Keratinocyte (primary cell): ENCODE results near the gene CALML5. TPM values are rescaled to one million over a fixed set of nuclear protein-coding genes. Genes with fewer than 3 reads are reported as not detected.

Source experiments
- DNase-seq: peaks from one replicate; pipeline ENCODE4 v3.0.0-alpha.2; 2011; ENCODE audit warnings: low read depth, missing footprints, low spot score
- FAIRE-seq: peaks from 2 replicates; lab custom pipeline; 2011; peaks lifted over from hg19 to GRCh38; lab: Jason Lieb, UNC
- H2AFZ ChIP-seq: 2 replicates; pipeline ENCODE4 v1.6.0; 2012; ENCODE audit warnings: low read length, control low read depth, inconsistent platforms; ENCODE audit not compliant: control insufficient read depth
- H3K27ac ChIP-seq: 2 replicates; pipeline ENCODE4 v1.5.1; 2011; ENCODE audit warnings: low read length; ENCODE audit not compliant: control insufficient read depth, insufficient read depth
- H3K27me3 ChIP-seq: 3 replicates; pipeline ENCODE4 v1.6.0; 2011; ENCODE audit warnings: low read length; ENCODE audit not compliant: control insufficient read depth, insufficient read depth; ENCODE audit errors: extremely low read depth
- H3K36me3 ChIP-seq, 2 experiments: 2 replicates in 1 of 2; 3 replicates in 1 of 2; pipeline ENCODE4 v1.5.1; 2011; ENCODE audit warnings: low read length in 2 of 2, mild to moderate bottlenecking in 1 of 2; ENCODE audit not compliant: control insufficient read depth in 2 of 2, insufficient read depth in 2 of 2; ENCODE audit errors: extremely low read depth in 1 of 2
- H3K4me1 ChIP-seq: 3 replicates; pipeline ENCODE4 v1.5.1; 2011; ENCODE audit warnings: low read length; ENCODE audit not compliant: control insufficient read depth, insufficient read depth; ENCODE audit errors: extremely low read depth
- H3K4me2 ChIP-seq: 3 replicates; pipeline ENCODE4 v1.6.0; 2011; ENCODE audit warnings: low read depth, low read length; ENCODE audit not compliant: control insufficient read depth, insufficient read depth; ENCODE audit errors: extremely low read depth
- H3K4me3 ChIP-seq, 3 experiments: fragments of 200-600 bp in 1 of 3; sonication (generic) in 1 of 3; 2 replicates in 2 of 3; 3 replicates in 1 of 3; pipeline ENCODE4 v1.5.1; 2011 to 2016; ENCODE audit warnings: low read length in 3 of 3, mild to moderate bottlenecking in 3 of 3, control low read depth in 2 of 3, inconsistent platforms in 1 of 3, low read depth in 1 of 3, mixed read lengths in 1 of 3, mixed run types in 1 of 3, moderate library complexity in 1 of 3; ENCODE audit not compliant: control insufficient read depth in 2 of 3, insufficient read depth in 2 of 3; ENCODE audit errors: extremely low read depth in 1 of 3
- H3K79me2 ChIP-seq: 2 replicates; pipeline ENCODE4 v1.6.0; 2012; ENCODE audit warnings: low read length; ENCODE audit not compliant: control insufficient read depth, insufficient read depth
- H3K9ac ChIP-seq: 3 replicates; pipeline ENCODE4 v1.6.0; 2011; ENCODE audit warnings: low read length; ENCODE audit not compliant: control insufficient read depth, insufficient read depth; ENCODE audit errors: extremely low read depth
- H3K9me1 ChIP-seq: 3 replicates; pipeline ENCODE4 v1.6.0; 2011; ENCODE audit warnings: low read length; ENCODE audit not compliant: control insufficient read depth, insufficient read depth; ENCODE audit errors: extremely low read depth
- H3K9me3 ChIP-seq: 2 replicates; pipeline ENCODE4 v1.5.1; 2012; ENCODE audit warnings: low read depth, low read length; ENCODE audit not compliant: control insufficient read depth
- H4K20me1 ChIP-seq: 3 replicates; pipeline ENCODE4 v1.6.0; 2011; ENCODE audit warnings: low read length; ENCODE audit not compliant: control insufficient read depth, insufficient read depth; ENCODE audit errors: extremely low read depth
- CTCF ChIP-seq, 3 experiments: IDR thresholded peaks in 1 of 3; conservative IDR thresholded peaks in 1 of 3; optimal IDR thresholded peaks in 1 of 3; 2 replicates in 2 of 3; 3 replicates in 1 of 3; pipeline versions ENCODE3 to v1.5.1; 2011; ENCODE audit warnings: low read length in 3 of 3, mild to moderate bottlenecking in 3 of 3, moderate library complexity in 2 of 3, control low read depth in 1 of 3, inconsistent platforms in 1 of 3; ENCODE audit not compliant: insufficient read depth in 2 of 3; ENCODE audit errors: extremely low read depth in 1 of 3
- EZH2 ChIP-seq: IDR thresholded peaks from one replicate; pipeline ENCODE4 v1.6.1; 2012; ENCODE audit warnings: inconsistent platforms, mild to moderate bottlenecking, low read length, moderate library complexity
- dilution Hi-C: fragments of 300-500 bp; cut with MboI; formaldehyde crosslinking; loops from one replicate; pipeline ENCODE4 v1.7.0; 2020; ENCODE audit warnings: low sequenced_read_pairs; ENCODE audit not compliant: extremely low pct_ligation_motif_present
- polyA plus RNA-seq, 5 experiments: library from polyadenylated mRNA; depleted of rRNA in 3 of 5; stranded (reverse) in 3 of 5; stranded (forward) in 1 of 5; unstranded in 1 of 5; fragments of >200 nt; gene quantifications; 1 replicate in 1 of 5; 2 replicates in 3 of 5; 3 replicates in 1 of 5; pipeline versions ENCODE4 v1.2.1 to v1.2.3, GENCODE V29; 2011 to 2012; ENCODE audit warnings: missing spikeins in 2 of 5, low read depth in 1 of 5, low replicate concordance in 1 of 5

Gene CALML5
- polyA plus RNA-seq, 1 donor (not counting 4 experiments of a cell fraction or from before 2014, with no cell fraction given): 5.7 TPM

- TF ChIP-seq EZH2: no peak
- TF ChIP-seq CTCF (optimal IDR thresholded peaks at IDR 0.05 in 1 of 3, IDR thresholded peaks at IDR 0.05 in 1 of 3, conservative IDR thresholded peaks at IDR 0.05 in 1 of 3; ENCODE audit: extremely low read depth in 1 of 3, insufficient read depth in 2 of 3, low read length in 3 of 3): no peak
- peaks cover 41% of the 10 kb centered on the region for H3K4me1 ChIP-seq
- no peak for FAIRE-seq
These were observed 44.3 kb upstream of the CALML5 start for GRCh38 chr10:5543623-5544022.

GRCh38 chr10:5542100-5542499 is 42.7 kb upstream of the CALML5 start:
- H4K20me1 ChIP-seq: no peaks in the 10 kb centered on the region
- H3K4me1 ChIP-seq: peaks cover 36% of the 10 kb centered on the region
- no peaks in the 10 kb centered on the region for H3K9me3 ChIP-seq
- dilution Hi-C loops: no loop called here
- H3K9me1 ChIP-seq: no peaks in the 10 kb centered on the region
- no peaks in the 10 kb centered on the region for H3K27me3 ChIP-seq
- DNase-seq (no peak), FAIRE-seq (no peak)
- H2AFZ ChIP-seq: no peak overlapping the region
- no peaks in the 10 kb centered on the region for H3K79me2 ChIP-seq
- H3K4me2 ChIP-seq: no peak overlapping the region
- H3K36me3 ChIP-seq: no peaks in the 10 kb centered on the region
- TF ChIP-seq CTCF (optimal IDR thresholded peaks at IDR 0.05 in 1 of 3, IDR thresholded peaks at IDR 0.05 in 1 of 3, conservative IDR thresholded peaks at IDR 0.05 in 1 of 3; ENCODE audit: extremely low read depth in 1 of 3, insufficient read depth in 2 of 3, low read length in 3 of 3): no peak
- TF ChIP-seq EZH2: no peak
- no peak overlapping the region for H3K4me3 ChIP-seq
- no peak overlapping the region for H3K9ac ChIP-seq
- H3K27ac ChIP-seq: no peak overlapping the region

More at GRCh38 chr10:5543623-5544022, 44.3 kb upstream of the CALML5 start:
- no peak overlapping the region for H2AFZ ChIP-seq
- no peak overlapping the region for H3K4me3 ChIP-seq
- H3K27me3 ChIP-seq: no peaks in the 10 kb centered on the region
- dilution Hi-C loops: no loop called here
- no peak overlapping the region for H3K4me2 ChIP-seq
- H3K9ac ChIP-seq: no peak overlapping the region
- H3K9me3 ChIP-seq: no peaks in the 10 kb centered on the region
- H3K27ac ChIP-seq: no peak overlapping the region
- no peaks in the 10 kb centered on the region for H3K9me1 ChIP-seq
- no peaks in the 10 kb centered on the region for H3K79me2 ChIP-seq
- H3K36me3 ChIP-seq: no peaks in the 10 kb centered on the region
- no peak for DNase-seq
- H4K20me1 ChIP-seq: no peaks in the 10 kb centered on the region
